HG02885 (cell line): ENCODE measurements around the gene BTBD7.
"Not testable (repeated sequence)": the region's sequence is repeated elsewhere in the genome, so short reads cannot be mapped to it uniquely, and the experiment has no call there.

Source experiments
- ATAC-seq: cut with Tn5 transposase; IDR thresholded peaks from one replicate; pipeline ENCODE4 v1.9.1; 2021; ENCODE audit warnings: mild to moderate bottlenecking; ENCODE audit not compliant: unreplicated experiment, poor library complexity

Gene BTBD7, protein sequence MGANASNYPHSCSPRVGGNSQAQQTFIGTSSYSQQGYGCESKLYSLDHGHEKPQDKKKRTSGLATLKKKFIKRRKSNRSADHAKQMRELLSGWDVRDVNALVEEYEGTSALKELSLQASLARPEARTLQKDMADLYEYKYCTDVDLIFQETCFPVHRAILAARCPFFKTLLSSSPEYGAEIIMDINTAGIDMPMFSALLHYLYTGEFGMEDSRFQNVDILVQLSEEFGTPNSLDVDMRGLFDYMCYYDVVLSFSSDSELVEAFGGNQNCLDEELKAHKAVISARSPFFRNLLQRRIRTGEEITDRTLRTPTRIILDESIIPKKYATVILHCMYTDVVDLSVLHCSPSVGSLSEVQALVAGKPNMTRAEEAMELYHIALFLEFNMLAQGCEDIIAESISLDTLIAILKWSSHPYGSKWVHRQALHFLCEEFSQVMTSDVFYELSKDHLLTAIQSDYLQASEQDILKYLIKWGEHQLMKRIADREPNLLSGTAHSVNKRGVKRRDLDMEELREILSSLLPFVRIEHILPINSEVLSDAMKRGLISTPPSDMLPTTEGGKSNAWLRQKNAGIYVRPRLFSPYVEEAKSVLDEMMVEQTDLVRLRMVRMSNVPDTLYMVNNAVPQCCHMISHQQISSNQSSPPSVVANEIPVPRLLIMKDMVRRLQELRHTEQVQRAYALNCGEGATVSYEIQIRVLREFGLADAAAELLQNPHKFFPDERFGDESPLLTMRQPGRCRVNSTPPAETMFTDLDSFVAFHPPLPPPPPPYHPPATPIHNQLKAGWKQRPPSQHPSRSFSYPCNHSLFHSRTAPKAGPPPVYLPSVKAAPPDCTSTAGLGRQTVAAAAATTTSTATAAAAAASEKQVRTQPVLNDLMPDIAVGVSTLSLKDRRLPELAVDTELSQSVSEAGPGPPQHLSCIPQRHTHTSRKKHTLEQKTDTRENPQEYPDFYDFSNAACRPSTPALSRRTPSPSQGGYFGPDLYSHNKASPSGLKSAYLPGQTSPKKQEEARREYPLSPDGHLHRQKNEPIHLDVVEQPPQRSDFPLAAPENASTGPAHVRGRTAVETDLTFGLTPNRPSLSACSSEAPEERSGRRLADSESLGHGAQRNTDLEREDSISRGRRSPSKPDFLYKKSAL

DNA sequence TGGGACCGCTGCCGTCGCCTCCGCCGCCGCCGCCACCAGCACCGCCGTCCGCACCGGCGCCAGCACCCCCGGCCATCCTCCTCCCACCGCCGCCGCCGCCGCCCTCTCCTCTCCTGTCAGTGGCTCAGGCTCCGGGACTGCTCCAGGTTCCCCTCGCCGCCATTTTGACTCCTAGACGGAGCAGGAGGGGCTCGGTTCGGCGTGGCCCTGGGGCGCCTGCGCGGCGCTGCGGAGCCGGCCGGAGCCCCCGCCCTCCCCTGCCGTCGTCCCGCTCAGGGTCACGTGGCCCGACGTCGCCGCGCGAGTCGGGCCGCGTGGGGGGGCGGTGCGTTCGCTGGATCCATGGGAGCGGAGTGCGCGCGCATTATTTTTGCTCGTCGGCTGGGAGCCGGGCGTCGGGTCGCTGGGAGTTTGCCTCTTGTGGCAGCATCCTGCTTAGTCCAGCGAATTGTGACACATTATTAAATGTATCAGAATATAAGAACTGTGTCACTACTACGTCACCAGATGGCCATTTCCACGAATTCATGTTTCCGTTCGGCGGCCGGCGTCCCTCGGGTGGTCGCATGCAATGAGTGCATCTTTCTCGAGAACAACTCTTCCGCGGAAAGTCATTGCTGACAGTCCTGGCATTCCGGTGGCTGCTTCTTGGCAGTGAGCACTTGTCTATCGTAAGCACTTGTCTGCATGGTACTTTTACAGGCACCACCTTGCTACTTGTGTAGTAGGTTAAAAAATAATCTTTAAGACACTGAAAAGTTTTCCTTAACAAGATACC lies at the start of gene BTBD7:
BTBD7 (minus strand) TSS at position 184 of the 778 bp plus-strand sequence. CDS start 36,985 bp downstream, outside the sequence.
- ATAC-seq, result peak; percentile 83

DNA sequence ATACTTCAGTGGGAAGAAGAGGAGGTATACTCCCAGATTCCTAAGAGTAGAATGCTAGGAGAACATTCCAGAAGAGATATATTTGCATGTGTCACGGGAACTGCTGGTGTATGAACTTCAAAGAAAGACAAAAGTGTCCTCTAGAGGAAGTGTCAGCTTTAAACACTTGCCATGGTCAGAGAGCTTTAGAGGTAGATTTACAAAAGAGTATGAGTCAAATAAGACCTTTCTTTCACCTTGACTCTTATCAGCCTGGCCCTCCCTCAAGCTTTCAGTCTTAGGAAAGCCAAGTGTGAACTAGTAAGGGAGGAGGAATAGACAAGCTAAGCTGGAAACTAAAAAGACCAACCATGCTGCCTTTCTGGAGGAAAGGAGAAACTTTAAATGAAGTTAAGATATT lies 48.8 kb upstream of the BTBD7 start:
- peak; percentile 69 for ATAC-seq

DNA sequence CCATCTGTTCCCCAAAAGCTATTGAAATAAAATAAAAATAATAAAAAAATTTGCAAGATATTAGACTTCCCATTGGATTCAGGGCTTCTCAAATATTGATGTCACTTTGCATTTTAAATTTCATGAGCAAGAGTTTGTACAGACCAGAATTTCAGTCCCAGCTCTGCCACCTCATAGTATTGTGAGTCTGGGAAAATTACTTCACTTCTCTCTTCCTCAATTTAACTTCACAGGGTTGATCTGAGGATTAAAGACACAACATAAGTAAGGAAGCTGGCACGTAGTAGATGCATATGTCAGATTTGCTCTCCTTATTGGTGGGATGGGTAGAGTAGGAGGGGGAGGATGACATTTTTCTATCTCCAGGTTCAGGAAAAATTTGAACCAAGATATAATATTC lies 47.0 kb upstream of the BTBD7 start:
- ATAC-seq, result no peak

DNA sequence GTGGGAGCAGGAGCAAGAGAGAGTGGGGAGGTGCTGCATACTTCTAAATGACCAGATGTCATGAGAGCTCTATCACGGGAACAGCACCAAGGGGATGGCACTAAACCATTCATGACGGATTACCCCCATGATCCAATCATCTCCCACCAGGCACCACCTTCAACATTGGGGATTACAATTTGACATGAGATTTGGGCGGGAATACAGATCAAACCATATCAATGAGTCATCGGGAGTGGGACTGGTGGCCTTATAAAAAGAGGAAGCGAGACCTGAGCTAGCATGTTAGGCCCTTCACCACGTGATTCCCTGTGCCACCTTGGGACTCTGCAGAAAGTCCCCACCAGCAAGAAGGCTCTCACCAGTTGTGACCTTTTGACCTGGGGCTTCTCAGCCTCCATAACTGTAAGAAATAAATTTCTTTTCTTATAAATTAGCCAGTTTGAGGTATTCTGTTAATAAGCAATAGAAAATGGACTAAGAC lies 42.9 kb upstream of the BTBD7 start:
- ATAC-seq, result peak; percentile 96

DNA sequence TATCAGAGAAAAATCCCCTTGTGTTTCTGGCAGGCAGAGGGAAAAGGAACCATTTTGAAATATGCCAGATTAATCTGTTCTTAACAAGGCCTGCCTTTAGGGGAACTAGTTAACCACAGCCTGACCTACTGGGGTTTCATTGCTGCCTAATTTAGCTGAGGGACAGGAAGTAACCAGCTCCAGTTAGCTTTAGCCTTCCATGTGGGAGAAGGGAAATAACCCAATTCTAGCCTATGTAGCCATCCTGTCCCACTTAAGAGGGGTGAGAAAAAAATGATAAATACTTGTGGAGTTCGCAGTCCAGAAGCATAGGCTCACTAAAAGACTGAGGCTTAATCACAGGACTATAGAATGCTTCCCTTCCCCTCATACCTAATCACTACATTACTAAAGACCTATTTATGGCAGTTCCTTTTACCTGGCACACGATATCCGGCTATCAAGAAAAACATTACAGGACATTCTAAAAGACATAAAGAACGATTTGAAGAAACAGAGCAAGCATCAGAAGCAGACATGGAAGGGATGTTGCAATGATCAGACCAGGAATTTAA lies 37.0 kb upstream of the BTBD7 start:
- peak; percentile 89 for ATAC-seq

DNA sequence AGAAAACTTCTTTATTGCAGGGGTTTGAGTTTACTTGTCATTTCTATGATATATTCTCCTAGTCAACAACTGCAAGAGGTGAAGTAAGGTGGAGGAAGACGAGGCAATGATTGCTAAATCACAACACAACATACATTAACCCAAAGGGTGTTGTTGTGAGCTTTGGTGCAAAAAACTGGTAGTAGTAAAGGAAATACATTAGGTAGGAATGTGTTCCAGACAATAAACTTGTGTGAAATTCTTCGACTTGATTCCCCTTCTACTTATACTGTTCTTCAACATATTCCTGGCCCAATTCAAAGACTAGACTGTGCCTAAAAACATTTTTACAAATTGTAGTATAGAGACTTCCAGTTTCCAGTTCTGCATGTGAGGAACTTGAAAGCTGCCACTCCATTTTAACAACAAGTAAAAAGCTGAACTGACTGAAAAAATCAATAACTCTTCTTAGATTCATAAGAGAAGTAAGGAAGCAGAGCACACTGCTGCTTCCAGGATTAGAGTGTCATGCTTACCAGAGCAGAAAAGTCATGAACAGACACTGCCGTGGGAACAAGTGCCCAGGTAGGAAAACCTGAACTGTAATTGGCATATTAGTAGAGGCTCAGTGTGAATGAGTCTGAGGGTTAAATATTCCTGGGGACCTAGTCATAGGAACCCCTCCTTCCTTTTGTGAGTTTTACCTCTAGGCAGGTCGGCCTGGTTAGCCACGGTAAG lies 36.3 kb upstream of the BTBD7 start:
- peak; percentile 17 for ATAC-seq

DNA sequence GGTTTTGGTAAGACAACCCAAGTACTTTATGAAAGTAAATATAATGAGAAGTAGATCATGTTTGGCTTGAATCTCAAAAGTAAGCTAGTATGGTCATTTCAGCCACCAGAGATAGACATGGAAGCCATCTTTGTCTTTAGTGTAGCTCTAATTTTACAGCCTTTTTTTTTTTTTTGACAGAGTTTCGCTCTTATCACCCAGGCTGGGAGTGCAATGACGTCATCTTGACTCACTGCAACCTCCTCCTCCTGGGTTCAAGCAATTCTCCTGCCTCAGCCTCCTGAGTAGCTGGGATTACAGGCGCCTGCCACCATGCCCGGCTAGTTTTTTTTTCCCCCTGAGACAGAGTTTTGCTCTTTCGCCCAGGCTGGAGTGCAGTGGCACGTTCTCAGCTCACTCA lies 22.0 kb upstream of the BTBD7 start:
- not testable (repeated sequence) for ATAC-seq

DNA sequence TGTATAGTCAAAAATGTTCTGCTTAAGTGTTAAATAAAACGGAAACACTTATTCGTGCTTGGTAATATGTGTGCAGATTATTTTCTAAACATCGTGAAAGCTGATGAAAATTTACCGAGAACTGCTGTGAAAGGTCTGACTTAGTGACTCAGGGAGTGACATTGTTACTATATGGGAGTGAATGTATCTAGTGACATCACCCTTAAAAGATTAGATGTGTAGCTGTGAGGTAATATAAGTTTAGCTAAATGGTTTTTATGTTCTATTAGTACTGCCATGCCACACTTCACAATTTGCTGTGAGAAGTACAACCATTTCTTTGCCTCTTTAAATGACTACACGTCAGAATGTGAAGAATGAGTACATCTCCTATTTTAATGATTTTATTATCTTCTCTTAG lies 15.5 kb upstream of the BTBD7 start:
- no peak for ATAC-seq

DNA sequence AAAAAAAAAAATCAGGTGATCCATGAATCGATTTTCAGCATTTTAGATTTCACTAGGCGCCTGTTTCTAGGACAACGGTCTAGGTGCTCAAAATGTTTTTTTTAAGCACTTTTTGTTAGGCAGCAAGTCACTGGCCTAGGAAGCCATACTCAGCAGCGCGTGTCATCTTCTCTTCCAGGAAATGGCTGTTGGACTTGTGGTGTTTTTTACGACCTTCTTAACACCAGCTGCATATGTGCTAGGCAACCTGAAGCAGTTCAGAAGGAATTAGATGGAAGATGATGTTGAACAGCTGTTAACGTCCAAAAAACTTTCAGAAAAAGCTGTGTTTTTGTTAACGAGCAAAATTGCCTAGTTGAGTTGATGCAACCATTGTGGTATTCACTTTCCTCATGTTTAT lies 15.0 kb upstream of the BTBD7 start:
- ATAC-seq, result no peak

DNA sequence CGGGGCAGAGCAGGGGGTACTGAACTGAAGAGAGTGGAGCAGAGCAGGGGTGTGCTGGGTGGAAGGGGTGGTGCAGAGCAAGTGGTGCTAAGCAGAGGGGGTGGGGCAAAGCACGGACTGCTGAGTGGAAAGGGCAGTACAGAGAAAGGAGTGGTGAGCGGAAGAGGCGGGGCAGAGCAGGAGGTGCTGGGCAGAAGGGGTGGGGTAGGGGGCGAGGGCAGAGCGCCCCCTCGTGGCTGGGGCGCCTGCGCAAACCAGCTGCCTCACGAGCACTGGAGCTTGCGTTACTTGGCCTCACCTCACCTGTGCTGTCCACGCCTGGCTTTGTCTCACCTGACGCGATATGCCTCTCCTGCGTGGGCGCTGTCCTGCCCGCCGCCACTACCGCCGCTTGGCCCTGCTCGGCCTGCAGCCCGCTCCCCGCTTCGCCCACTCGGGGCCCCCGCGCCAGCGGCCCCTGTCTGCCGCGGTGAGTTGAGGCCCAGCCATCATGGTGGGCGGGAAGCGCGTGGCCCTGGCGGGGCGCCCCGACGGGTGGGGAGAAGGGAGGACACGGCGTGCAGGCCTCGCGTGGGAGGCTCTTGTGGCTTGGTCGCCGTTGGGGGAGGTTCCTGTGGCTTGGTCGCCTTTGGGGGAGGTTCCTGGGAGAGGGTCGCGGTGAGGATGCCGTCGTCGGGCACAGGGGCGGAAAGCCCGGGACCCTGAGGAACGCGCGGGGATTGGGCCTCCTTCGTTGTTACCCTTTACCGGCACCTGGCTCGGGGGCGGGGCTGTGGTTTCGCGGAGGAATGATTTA lies 14.3 kb upstream of the BTBD7 start, which contains the start of gene COX8C:
COX8C (plus strand) TSS at position 257 of the 796 bp plus-strand sequence; CDS start at position 344, 87 bp downstream.
- no peak for ATAC-seq

DNA sequence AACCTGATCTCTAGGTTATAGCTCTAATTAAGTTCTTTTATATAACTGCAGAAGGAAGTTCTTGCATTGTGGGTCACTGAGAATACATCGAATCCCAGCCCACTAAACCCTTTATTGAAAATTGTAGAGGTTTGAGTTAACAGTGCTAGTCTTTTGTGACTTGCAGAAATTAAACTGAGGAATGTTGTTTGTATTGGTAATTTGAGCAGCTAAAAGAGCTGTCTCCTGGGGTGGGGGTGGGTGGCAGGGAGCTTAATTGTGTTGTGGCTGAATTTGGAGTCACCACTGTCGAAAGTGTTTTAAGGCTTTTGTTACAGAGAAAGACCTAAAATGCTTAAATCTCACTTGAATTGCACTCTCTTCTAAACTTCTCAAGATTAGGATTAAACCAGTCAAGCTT lies 11.0 kb upstream of the BTBD7 start:
- ATAC-seq, result no peak

DNA sequence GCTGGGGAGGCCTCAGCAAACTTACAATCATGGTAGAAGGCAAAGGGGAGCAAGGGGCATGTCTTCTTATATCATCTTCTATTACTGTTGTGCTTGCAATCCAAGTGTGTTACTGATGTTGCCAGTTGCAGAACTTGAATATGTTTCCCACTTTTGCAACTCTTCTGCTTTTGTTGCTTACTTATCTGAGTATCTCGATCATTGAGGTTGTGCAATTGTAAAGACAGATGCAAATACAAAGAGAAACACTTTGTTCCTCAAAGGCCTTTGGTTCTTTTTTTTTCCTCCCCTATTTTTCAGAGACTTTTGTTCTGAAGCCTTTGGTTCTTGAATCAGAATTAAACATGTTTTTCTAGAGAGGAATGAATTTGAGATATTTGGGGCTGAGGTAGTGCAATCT lies 10.4 kb upstream of the BTBD7 start:
- ATAC-seq, result no peak

DNA sequence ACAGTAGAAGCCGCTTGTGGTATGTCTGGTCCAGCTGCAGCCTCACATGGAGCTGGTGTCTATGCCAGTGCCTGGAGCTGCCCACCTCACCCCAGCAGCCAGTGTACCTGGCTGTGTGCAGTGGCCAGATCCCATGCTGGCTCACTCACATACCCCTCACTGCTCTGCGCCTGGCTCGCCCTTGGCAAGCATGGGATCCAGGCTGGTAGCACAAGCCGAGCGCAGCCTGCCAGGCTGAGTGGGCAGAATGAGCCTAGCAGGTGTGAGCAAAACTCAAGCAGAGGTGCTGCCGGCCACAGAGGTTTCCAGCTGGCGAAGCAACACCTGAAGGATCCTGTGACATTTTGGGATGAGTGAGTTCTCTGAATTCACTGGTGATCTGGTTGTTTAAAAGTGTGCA lies 5.0 kb upstream of the BTBD7 start:
- ATAC-seq, result no peak

DNA sequence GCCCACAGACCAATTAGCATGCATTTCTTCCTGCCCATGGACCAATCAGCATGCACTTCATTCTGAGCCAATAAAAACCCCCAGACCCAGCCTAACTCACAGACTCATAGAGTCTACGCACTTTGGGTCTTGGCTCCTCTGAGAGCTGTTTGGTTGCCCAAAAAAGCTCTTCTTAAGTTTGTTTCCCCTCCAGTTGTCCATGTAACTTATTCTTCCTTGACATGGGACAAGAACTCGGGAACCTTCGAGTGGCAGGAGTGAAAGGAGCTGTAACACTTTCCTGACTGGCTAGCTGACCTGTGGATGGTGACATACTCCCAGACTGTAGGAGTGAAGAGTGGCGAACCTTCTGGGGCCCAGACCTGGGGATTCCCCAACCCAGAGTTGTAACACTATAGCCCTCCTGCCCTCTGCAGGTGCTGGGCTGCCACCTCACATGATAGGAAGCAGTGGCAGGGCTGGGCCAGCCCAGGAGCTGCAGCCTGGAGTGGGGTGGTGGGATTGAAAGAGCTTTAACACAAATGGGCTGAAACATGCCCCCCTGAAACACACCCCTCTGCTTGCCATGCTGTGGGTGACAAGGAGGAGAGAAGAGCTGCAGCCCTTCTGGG lies 4.4 kb upstream of the BTBD7 start:
- no peak for ATAC-seq

DNA sequence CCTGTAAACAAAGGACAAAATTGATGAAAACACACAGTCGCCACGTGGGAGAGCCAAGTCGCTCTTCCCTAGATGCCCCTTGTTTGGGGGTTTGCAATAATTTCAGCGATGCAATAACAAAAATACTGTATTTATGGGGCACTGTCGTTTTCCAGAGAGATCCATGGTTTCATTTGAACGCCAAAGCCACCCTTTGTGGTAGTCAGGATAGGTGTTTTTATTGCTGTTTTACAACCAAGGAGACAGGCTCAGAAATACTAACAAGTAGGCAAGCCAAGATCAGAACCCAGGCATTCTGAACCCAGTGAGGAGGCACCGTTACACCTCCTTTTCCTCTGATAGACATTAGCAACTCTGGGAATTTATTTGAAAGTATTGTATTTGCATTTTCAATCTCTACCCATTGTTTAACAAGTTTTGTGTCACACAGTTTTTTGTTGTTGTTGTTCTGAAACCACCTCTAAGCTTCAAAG lies 831 bp upstream of the BTBD7 start:
- ATAC-seq, result no peak

DNA sequence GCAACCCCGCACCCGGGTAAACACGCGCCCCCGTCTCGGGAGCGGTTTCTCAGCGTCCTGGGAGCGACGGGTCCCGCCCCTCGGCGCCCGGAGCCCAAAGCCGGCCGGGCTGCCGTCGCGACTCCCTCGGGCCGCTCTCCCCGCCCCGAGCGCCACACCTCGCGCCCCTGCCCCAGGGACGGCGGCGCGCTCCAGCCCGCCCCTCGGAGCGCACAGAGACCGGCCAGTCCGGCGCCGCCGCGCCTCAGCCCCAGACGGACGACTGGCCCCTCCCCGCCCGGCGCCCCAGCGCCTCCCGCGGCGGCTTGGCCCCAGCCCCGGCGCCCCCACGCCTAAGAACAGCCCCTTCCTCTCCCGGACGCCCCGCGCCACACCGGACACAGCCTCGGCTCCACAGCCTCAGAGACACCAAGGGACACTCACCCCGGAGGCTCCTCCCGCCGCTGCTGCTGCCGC lies 411 bp downstream of the BTBD7 start:
- ATAC-seq, result peak; percentile 70

DNA sequence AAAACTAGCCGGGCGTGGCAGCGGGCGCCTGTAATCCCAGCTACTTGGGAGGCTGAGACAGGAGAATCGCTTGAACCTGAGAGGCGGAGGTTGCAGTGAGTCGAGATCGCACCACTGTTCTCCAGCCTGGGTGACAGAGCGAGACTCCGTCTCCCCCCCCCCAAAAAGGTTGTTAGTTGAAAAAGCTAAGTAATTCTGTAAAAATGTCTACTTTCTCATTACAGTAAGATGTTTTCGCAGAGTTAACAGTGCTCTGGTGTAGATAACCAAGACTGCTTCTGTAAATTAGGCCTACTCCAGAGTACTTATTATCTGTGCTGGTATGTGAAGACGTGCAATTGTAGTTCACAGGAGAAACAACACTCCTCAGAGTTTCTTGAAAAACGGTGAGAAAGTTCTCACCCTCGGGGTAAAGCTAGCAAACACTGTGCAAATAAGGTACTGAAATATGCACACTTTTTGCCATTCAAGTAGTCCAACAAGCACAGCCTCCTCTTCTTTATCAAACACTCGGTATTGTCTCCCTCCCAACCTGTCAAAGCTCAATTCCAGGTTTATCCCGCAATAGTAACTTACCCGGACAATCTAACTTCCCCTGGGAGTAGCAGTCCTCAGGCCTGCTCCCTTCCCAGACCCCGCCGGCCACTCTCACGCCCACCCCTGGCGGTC lies 974 bp downstream of the BTBD7 start:
- ATAC-seq, result peak; percentile 2
